Tibial nerve (tissue), 3 donors: ENCODE data around the gene CYLD.

Source experiments
- CTCF ChIP-seq, 5 experiments: fragments of 200-600 bp in 3 of 5; fragments of 450-650 bp in 2 of 5; sonication (generic) in 3 of 5; IDR thresholded peaks; one replicate each; pipeline ENCODE4 v1.5.1; 2016 to 2019; ENCODE audit warnings: antibody characterized with exemption in 5 of 5, mild to moderate bottlenecking in 3 of 5, moderate library complexity in 2 of 5
- POLR2A ChIP-seq, 2 donors: fragments of 450-650 bp; IDR thresholded peaks; one replicate each; pipeline ENCODE4 v1.6.1; 2017; ENCODE audit warnings: antibody characterized with exemption in 2 of 2, mild to moderate bottlenecking in 2 of 2, moderate library complexity in 2 of 2

DNA sequence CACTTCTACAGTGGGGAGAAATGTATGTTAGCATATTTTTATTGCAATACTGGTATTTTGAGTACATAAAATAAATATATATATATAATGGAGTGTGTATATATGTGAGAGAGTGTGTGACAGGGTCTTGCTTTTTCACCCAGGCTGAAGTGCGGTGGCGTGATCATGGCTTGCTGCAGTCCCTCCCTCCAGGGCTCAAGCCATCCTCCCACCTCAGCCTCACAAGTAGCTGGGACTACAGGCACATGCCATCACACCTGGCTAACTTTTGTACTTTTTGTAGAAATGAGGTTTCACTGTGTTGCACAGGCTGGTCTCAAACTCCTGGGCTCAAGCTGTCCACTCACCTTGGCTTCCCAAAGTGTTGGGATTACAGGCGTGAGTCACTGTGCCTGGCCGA is 4.1 kb downstream of the CYLD start:
- TF ChIP-seq CTCF (IDR thresholded peaks at IDR 0.05) (no peak), POLR2A (IDR thresholded peaks at IDR 0.05) (no peak)
